T-cell (primary cell): Measurements from ENCODE around the gene BBOX1. TPM values are rescaled to one million over a fixed set of nuclear protein-coding genes. Genes with fewer than 3 reads are reported as not detected.

Experiments
- ATAC-seq, 4 experiments: fragments of 200-7000 bp in 3 of 4; fragments of 150-1000 bp in 1 of 4; cut with Tn5 transposase; replicated peaks in 1 of 4; 1 replicate in 3 of 4; 2 replicates in 1 of 4; pipeline ENCODE4 v1.10.0; 2021; ENCODE audit warnings: moderate library complexity in 3 of 4, mild to moderate bottlenecking in 2 of 4, moderate number of reproducible peaks in 1 of 4
- CTCF ChIA-PET, 2 donors: fragments of 300-600 bp; sonication (Branson Sonifier 250); formaldehyde crosslinking; loops; one replicate each; lab custom pipeline; 2022; ENCODE audit warnings: antibody characterized with exemption in 2 of 2; lab: Charles Lee
- POLR2A ChIA-PET, 2 donors: fragments of 300-600 bp; sonication (Branson Sonifier 250); formaldehyde crosslinking; loops; one replicate each; lab custom pipeline; 2022; ENCODE audit warnings: antibody characterized with exemption in 2 of 2; lab: Charles Lee
- DNase-seq, 35 experiments: peaks; one replicate each; pipeline versions ENCODE4 v3.0.0 to v3.0.0-alpha.2; 2013 to 2023
- H3K27ac ChIP-seq: one replicate; pipeline ENCODE4 v1.5.1; 2013; ENCODE audit warnings: low read length
- H3K27me3 ChIP-seq, 2 experiments: replicated peaks in 1 of 2; 1 replicate in 1 of 2; 2 replicates in 1 of 2; pipeline versions ENCODE4 v1.6.1 to v1.7.0; 2013; ENCODE audit warnings: low read length in 1 of 2, mixed read lengths in 1 of 2; ENCODE audit not compliant: control insufficient read depth in 2 of 2, insufficient read depth in 2 of 2; ENCODE audit errors: extremely low read depth in 1 of 2
- H3K36me3 ChIP-seq, 2 donors: 1 replicate in 1 of 2; 2 replicates in 1 of 2; pipeline versions ENCODE4 v1.6.1 to v1.7.0; 2013; ENCODE audit warnings: low read length in 1 of 2; ENCODE audit not compliant: control insufficient read depth in 2 of 2, insufficient read depth in 1 of 2; ENCODE audit errors: extremely low read depth in 1 of 2
- H3K4me1 ChIP-seq, 2 experiments: 1 replicate in 1 of 2; 2 replicates in 1 of 2; pipeline versions ENCODE4 v1.6.1 to v1.7.0; 2013; ENCODE audit warnings: low read length in 2 of 2, mixed read lengths in 1 of 2; ENCODE audit not compliant: insufficient read depth in 2 of 2, control insufficient read depth in 1 of 2; ENCODE audit errors: extremely low read depth in 1 of 2
- H3K4me3 ChIP-seq, 2 donors: 1 replicate in 1 of 2; 2 replicates in 1 of 2; pipeline versions ENCODE4 v1.5.1 to v1.7.0; 2013; ENCODE audit warnings: mild to moderate bottlenecking in 2 of 2, low read length in 1 of 2, moderate library complexity in 1 of 2; ENCODE audit not compliant: control insufficient read depth in 1 of 2; ENCODE audit errors: extremely low read depth in 1 of 2
- H3K9me3 ChIP-seq: 2 replicates; pipeline ENCODE4 v1.7.0; 2013
- H3K27ac Mint-ChIP-seq, 2 donors: one replicate each; pipeline ENCODE4 v1.8.0; 2020 to 2021; ENCODE audit warnings: mild to moderate bottlenecking in 2 of 2, mixed read lengths in 2 of 2
- H3K27me3 Mint-ChIP-seq, 2 donors: one replicate each; pipeline ENCODE4 v1.8.0; 2021 to 2022; ENCODE audit warnings: mixed read lengths in 2 of 2
- H3K36me3 Mint-ChIP-seq: one replicate; pipeline ENCODE4 v1.8.0; 2021; ENCODE audit warnings: mixed read lengths
- H3K4me1 Mint-ChIP-seq, 3 donors: one replicate each; pipeline ENCODE4 v1.8.0; 2020 to 2022; ENCODE audit warnings: mixed read lengths in 3 of 3, mild to moderate bottlenecking in 1 of 3
- H3K4me3 Mint-ChIP-seq, 3 donors: one replicate each; pipeline ENCODE4 v1.8.0; 2020 to 2022; ENCODE audit warnings: mild to moderate bottlenecking in 3 of 3, mixed read lengths in 3 of 3, moderate library complexity in 3 of 3
- H3K9me3 Mint-ChIP-seq, 3 donors: one replicate each; pipeline ENCODE4 v1.8.0; 2020 to 2022; ENCODE audit warnings: mixed read lengths in 3 of 3
- WGBS: methylation state at CpG from one replicate; pipeline ENCODE4 v1.1.5; 2013; ENCODE audit warnings: missing lambda C conversion rate; ENCODE audit not compliant: insufficient coverage; 5-methylcytosine and 5-hydroxymethylcytosine counted together
- total RNA-seq, 35 experiments: library from RNA in 6 of 35; stranded (reverse) in 6 of 35; fragments of 120-200 nt in 1 of 35; gene quantifications; one replicate each; pipeline versions ENCODE4 v1.2.1 to v1.2.4 and lab custom pipeline; 2013 to 2026

The BBOX1 gene
- total RNA-seq, 5 donors from 2014 or later (not counting 1 experiment from before 2014, with no cell fraction given) = not detected

GRCh38 chr11:27115051-27115650, 74.5 kb downstream of the BBOX1 start:
- POLR2A ChIA-PET = no interaction called here
- Histone ChIP-seq H3K4me1 (no peaks in the 10 kb centered on the region), H3K36me3 (no peaks in the 10 kb centered on the region), H3K4me3 (no peak overlapping the region), H3K9me3 (peaks cover 4% of the 10 kb centered on the region), H3K27me3 (no peaks in the 10 kb centered on the region), H3K27ac (no peak overlapping the region)
- Mint-ChIP-seq H3K27ac (no peak overlapping the region), H3K36me3 (no peaks in the 10 kb centered on the region), H3K27me3 (no peaks in the 10 kb centered on the region), H3K9me3 (peaks cover 0 to 2% (median 0%) of the 10 kb centered on the region in 3 donors), H3K4me1 (no peaks in the 10 kb centered on the region), H3K4me3 (no peak overlapping the region)
- CTCF ChIA-PET = interaction anchor here in 1 of 2 donors (0.6 kb wide), 1 partner anchor 52 kb away, joined by 3 read pairs; no protein-coding TSS in a partner anchor
- WGBS = 33% methylated on average over 1 of the region's 3 CpGs
- ATAC-seq (no peak), DNase-seq (no peak)

GRCh38 chr11:27116684-27117083, 76.1 kb downstream of the BBOX1 start:
- H3K4me1 Mint-ChIP-seq = no peaks in the 10 kb centered on the region
- WGBS = no CpG with 5 or more reads among the region's 1 CpG

GRCh38 chr11:27118371-27118770, 77.8 kb downstream of the BBOX1 start:
- WGBS = 80% methylated on average over 1 of the region's 2 CpGs
- Histone ChIP-seq H3K27ac (no peak overlapping the region), H3K4me1 (no peaks in the 10 kb centered on the region), H3K4me3 (no peak overlapping the region), H3K27me3 (no peaks in the 10 kb centered on the region), H3K9me3 (peaks cover 2% of the 10 kb centered on the region), H3K36me3 (no peaks in the 10 kb centered on the region)
- no peaks in the 10 kb centered on the region for H3K36me3 Mint-ChIP-seq
- H3K4me1 Mint-ChIP-seq = no peaks in the 10 kb centered on the region
- H3K27me3 Mint-ChIP-seq = no peaks in the 10 kb centered on the region
- no peak for ATAC-seq
- no peak overlapping the region for H3K4me3 Mint-ChIP-seq
- ChIA-PET CTCF (no interaction called here), POLR2A (no interaction called here)
- DNase-seq = no peak
- H3K9me3 Mint-ChIP-seq = no peaks in the 10 kb centered on the region
- no peak overlapping the region for H3K27ac Mint-ChIP-seq

More at GRCh38 chr11:27116684-27117083, 76.1 kb downstream of the BBOX1 start:
- no peaks in the 10 kb centered on the region for H3K27me3 Mint-ChIP-seq
- H3K27ac ChIP-seq = no peak overlapping the region
- H3K9me3 Mint-ChIP-seq = no peaks in the 10 kb centered on the region
- CTCF ChIA-PET = no interaction called here
- no peak overlapping the region for H3K4me3 Mint-ChIP-seq
- H3K27ac Mint-ChIP-seq = no peak overlapping the region
- H3K27me3 ChIP-seq = no peaks in the 10 kb centered on the region
- POLR2A ChIA-PET = no interaction called here
- no peaks in the 10 kb centered on the region for H3K36me3 Mint-ChIP-seq
- no peak overlapping the region for H3K4me3 ChIP-seq
- ATAC-seq = no peak
- no peaks in the 10 kb centered on the region for H3K4me1 ChIP-seq
- no peaks in the 10 kb centered on the region for H3K36me3 ChIP-seq
- DNase-seq = no peak
- H3K9me3 ChIP-seq = peaks cover 4% of the 10 kb centered on the region

- H3K27me3 Mint-ChIP-seq = no peaks in the 10 kb centered on the region
- ChIA-PET POLR2A (no interaction called here), CTCF (no interaction called here)
- no peaks in the 10 kb centered on the region for H3K36me3 ChIP-seq
- H3K36me3 Mint-ChIP-seq = no peaks in the 10 kb centered on the region
- no peak overlapping the region for H3K27ac Mint-ChIP-seq
- no peak overlapping the region for H3K4me3 ChIP-seq
- H3K9me3 ChIP-seq = peaks cover 2% of the 10 kb centered on the region
- DNase-seq (no peak), ATAC-seq (no peak)
- no peaks in the 10 kb centered on the region for H3K27me3 ChIP-seq
- no peaks in the 10 kb centered on the region for H3K4me1 ChIP-seq
- 67% methylated on average over 3 of the region's 3 CpGs for WGBS
- H3K4me1 Mint-ChIP-seq = no peaks in the 10 kb centered on the region
- H3K27ac ChIP-seq = no peak overlapping the region
- H3K4me3 Mint-ChIP-seq = no peak overlapping the region
- no peaks in the 10 kb centered on the region for H3K9me3 Mint-ChIP-seq
Measured at GRCh38 chr11:27118949-27119348, 78.3 kb downstream of the BBOX1 start.

- ChIA-PET POLR2A (no interaction called here), CTCF (no interaction called here)
- Mint-ChIP-seq H3K27ac (no peak overlapping the region), H3K27me3 (no peaks in the 10 kb centered on the region), H3K4me3 (no peak overlapping the region), H3K36me3 (no peaks in the 10 kb centered on the region), H3K4me1 (no peaks in the 10 kb centered on the region), H3K9me3 (no peaks in the 10 kb centered on the region)
- peaks cover 2% of the 10 kb centered on the region for H3K9me3 ChIP-seq
- DNase-seq = no peak
- H3K27ac ChIP-seq = no peak overlapping the region
- H3K4me1 ChIP-seq = no peaks in the 10 kb centered on the region
- no peaks in the 10 kb centered on the region for H3K27me3 ChIP-seq
- H3K4me3 ChIP-seq = no peak overlapping the region
- ATAC-seq = no peak
- H3K36me3 ChIP-seq = no peaks in the 10 kb centered on the region
Measured at GRCh38 chr11:27119396-27119795, 78.8 kb downstream of the BBOX1 start.

- POLR2A ChIA-PET = interaction anchor here in 1 of 2 donors (0.5 to 0.6 kb wide), 2 partner anchors 21 to 52 kb away, joined by 3 read pairs; no protein-coding TSS in a partner anchor
- Mint-ChIP-seq H3K4me1 (no peaks in the 10 kb centered on the region), H3K27ac (no peak overlapping the region), H3K36me3 (no peaks in the 10 kb centered on the region), H3K9me3 (no peaks in the 10 kb centered on the region), H3K27me3 (no peaks in the 10 kb centered on the region), H3K4me3 (no peak overlapping the region)
- H3K4me1 ChIP-seq = no peaks in the 10 kb centered on the region
- ATAC-seq (no peak), DNase-seq (no peak)
- no CpG with 5 or more reads among the region's 1 CpG for WGBS
- no peaks in the 10 kb centered on the region for H3K36me3 ChIP-seq
- H3K9me3 ChIP-seq = peaks cover 2% of the 10 kb centered on the region
- H3K27ac ChIP-seq = no peak overlapping the region
- CTCF ChIA-PET = no interaction called here
- H3K4me3 ChIP-seq = no peak overlapping the region
- no peaks in the 10 kb centered on the region for H3K27me3 ChIP-seq
Measured at GRCh38 chr11:27120211-27120610, 79.6 kb downstream of the BBOX1 start.

- H3K36me3 ChIP-seq = no peaks in the 10 kb centered on the region
- ATAC-seq = no peak
- Mint-ChIP-seq H3K27me3 (no peaks in the 10 kb centered on the region), H3K4me3 (no peak overlapping the region), H3K9me3 (no peaks in the 10 kb centered on the region), H3K4me1 (no peaks in the 10 kb centered on the region), H3K27ac (no peak overlapping the region), H3K36me3 (no peaks in the 10 kb centered on the region)
- CTCF ChIA-PET = no interaction called here
- no peak for DNase-seq
- H3K27ac ChIP-seq = no peak overlapping the region
- no peaks in the 10 kb centered on the region for H3K4me1 ChIP-seq
- WGBS = 100% methylated on average over 1 of the region's 4 CpGs
- H3K27me3 ChIP-seq = no peaks in the 10 kb centered on the region
- H3K9me3 ChIP-seq = peaks cover 2% of the 10 kb centered on the region
- POLR2A ChIA-PET = no interaction called here
- H3K4me3 ChIP-seq = no peak overlapping the region
Measured at GRCh38 chr11:27122001-27122400, 81.4 kb downstream of the BBOX1 start.
